DOHH2 (cell line): ENCODE measurements around the gene SMAP1.

Experiments
- H3F3A ChIP-seq: fragments of 200-600 bp; sonication (generic), shearing (Covaris generic); 2 replicates; pipeline ENCODE4 v1.6.0; 2016; ENCODE audit warnings: antibody characterized with exemption, mild to moderate bottlenecking; ENCODE audit not compliant: control insufficient read depth, insufficient read depth
- H3K27ac ChIP-seq: fragments of 200-600 bp; sonication (generic); 2 replicates; pipeline ENCODE4 v1.5.1; 2014; ENCODE audit warnings: low read depth, mild to moderate bottlenecking, low read length, moderate library complexity
- H3K27me3 ChIP-seq: fragments of 200-600 bp; sonication (generic); 2 replicates; pipeline ENCODE4 v1.6.1; 2014; ENCODE audit warnings: mild to moderate bottlenecking, low read length, mixed read lengths; ENCODE audit not compliant: control insufficient read depth
- H3K36me3 ChIP-seq: fragments of 200-600 bp; sonication (generic); 2 replicates; pipeline ENCODE4 v1.6.1; 2014; ENCODE audit warnings: mild to moderate bottlenecking, low read length, moderate library complexity, mixed read lengths; ENCODE audit not compliant: control insufficient read depth
- H3K4me1 ChIP-seq: fragments of 200-600 bp; sonication (generic); 2 replicates; pipeline ENCODE4 v1.6.1; 2014; ENCODE audit warnings: mild to moderate bottlenecking, low read length, mixed read lengths; ENCODE audit not compliant: control insufficient read depth
- H3K4me2 ChIP-seq: fragments of 200-600 bp; sonication (generic); 2 replicates; pipeline ENCODE4 v1.6.0; 2014; ENCODE audit warnings: mild to moderate bottlenecking, low read length, moderate library complexity
- H3K4me3 ChIP-seq: fragments of 200-600 bp; sonication (generic); 2 replicates; pipeline ENCODE4 v1.5.1; 2014; ENCODE audit warnings: mild to moderate bottlenecking, low read length, mixed read lengths
- H3K79me2 ChIP-seq: fragments of 200-600 bp; sonication (generic); 2 replicates; pipeline ENCODE4 v1.6.1; 2014; ENCODE audit warnings: mild to moderate bottlenecking, low read length, mixed read lengths; ENCODE audit not compliant: control insufficient read depth
- H3K9me2 ChIP-seq: fragments of 200-600 bp; sonication (generic); replicated peaks from 2 replicates; pipeline ENCODE4 v1.6.1; 2014; ENCODE audit warnings: mild to moderate bottlenecking, low read length, mixed read lengths; ENCODE audit not compliant: control insufficient read depth
- H3K9me3 ChIP-seq: fragments of 200-600 bp; sonication (generic); 2 replicates; pipeline ENCODE4 v1.6.1; 2014; ENCODE audit warnings: antibody characterized with exemption, low read length, mixed read lengths; ENCODE audit not compliant: control insufficient read depth, insufficient read depth
- H4K20me1 ChIP-seq: fragments of 200-600 bp; sonication (generic); 2 replicates; pipeline ENCODE4 v1.6.0; 2014; ENCODE audit warnings: low read depth, mild to moderate bottlenecking, antibody characterized with exemption, low read length, moderate library complexity; ENCODE audit not compliant: control insufficient read depth, insufficient read depth
- EZH2phosphoT487 ChIP-seq: fragments of 200-600 bp; sonication (generic); IDR thresholded peaks from 2 replicates; pipeline ENCODE4 v1.6.1; 2017; ENCODE audit warnings: borderline replicate concordance, mild to moderate bottlenecking, antibody characterized with exemption, low read length, moderate library complexity, mixed read lengths
- TF ChIP-seq, protein P1 (sequence below): fragments of 200-600 bp; sonication (generic); IDR thresholded peaks from one replicate; pipeline ENCODE4 v1.5.1; 2014; ENCODE audit warnings: antibody characterized with exemption, mild to moderate bottlenecking, low read depth, low read length; ENCODE audit not compliant: poor library complexity, severe bottlenecking

SMAP1 gene

GRCh38 chr6:70686548-70687133, 19.0 kb downstream of the SMAP1 start:
- Histone ChIP-seq H3K27ac (no peak overlapping the region), H3K79me2 (peaks cover 74% of the 10 kb centered on the region), H3K4me2 (no peak overlapping the region), H3K4me1 (no peaks in the 10 kb centered on the region), H3K9me2 (no peaks in the 10 kb centered on the region), H3F3A (no peaks in the 10 kb centered on the region), H4K20me1 (peaks cover 4% of the 10 kb centered on the region; the same call in 1 of the 2 replicates), H3K36me3 (no peaks in the 10 kb centered on the region), H3K27me3 (no peaks in the 10 kb centered on the region), H3K4me3 (no peak overlapping the region), H3K9me3 (no peaks in the 10 kb centered on the region)
- no peak for TF ChIP-seq EZH2phosphoT487
- TF ChIP-seq, protein P1, sequence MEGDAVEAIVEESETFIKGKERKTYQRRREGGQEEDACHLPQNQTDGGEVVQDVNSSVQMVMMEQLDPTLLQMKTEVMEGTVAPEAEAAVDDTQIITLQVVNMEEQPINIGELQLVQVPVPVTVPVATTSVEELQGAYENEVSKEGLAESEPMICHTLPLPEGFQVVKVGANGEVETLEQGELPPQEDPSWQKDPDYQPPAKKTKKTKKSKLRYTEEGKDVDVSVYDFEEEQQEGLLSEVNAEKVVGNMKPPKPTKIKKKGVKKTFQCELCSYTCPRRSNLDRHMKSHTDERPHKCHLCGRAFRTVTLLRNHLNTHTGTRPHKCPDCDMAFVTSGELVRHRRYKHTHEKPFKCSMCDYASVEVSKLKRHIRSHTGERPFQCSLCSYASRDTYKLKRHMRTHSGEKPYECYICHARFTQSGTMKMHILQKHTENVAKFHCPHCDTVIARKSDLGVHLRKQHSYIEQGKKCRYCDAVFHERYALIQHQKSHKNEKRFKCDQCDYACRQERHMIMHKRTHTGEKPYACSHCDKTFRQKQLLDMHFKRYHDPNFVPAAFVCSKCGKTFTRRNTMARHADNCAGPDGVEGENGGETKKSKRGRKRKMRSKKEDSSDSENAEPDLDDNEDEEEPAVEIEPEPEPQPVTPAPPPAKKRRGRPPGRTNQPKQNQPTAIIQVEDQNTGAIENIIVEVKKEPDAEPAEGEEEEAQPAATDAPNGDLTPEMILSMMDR = peak; percentile 81

- TF ChIP-seq EZH2phosphoT487 = no peak
- TF ChIP-seq, protein P1 = no peak
- Histone ChIP-seq H3K36me3 (no peaks in the 10 kb centered on the region), H4K20me1 (no peaks in the 10 kb centered on the region), H3K27ac (no peak overlapping the region), H3K4me3 (no peak overlapping the region), H3K4me2 (no peak overlapping the region), H3K4me1 (peaks cover 19% of the 10 kb centered on the region), H3K9me3 (no peaks in the 10 kb centered on the region), H3F3A (no peaks in the 10 kb centered on the region), H3K9me2 (no peaks in the 10 kb centered on the region), H3K27me3 (no peaks in the 10 kb centered on the region), H3K79me2 (peaks cover 86% of the 10 kb centered on the region)
These were observed 26.2 kb downstream of the SMAP1 start for GRCh38 chr6:70693887-70694286.

DNA sequence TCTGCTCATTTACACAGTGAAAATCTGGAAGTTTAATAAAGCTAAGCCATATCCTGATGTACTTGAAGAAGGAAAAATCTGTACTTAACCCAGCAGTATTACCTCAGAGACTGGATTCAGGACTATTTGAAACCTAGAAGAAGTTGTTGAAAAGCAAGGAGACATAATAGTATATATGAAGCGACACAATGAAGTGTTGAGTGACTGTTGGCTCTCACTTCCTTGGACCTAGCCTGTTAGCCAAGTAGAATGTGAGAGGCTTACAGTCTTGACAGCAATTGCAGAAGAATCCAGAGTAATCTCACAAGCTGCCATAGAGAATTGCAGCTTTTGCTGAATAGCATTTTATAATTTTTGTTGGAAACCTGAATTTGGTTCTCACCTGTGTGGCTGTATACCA, 26.7 kb downstream of the SMAP1 start:
- H4K20me1 ChIP-seq = no peaks in the 10 kb centered on the region
- H3K9me2 ChIP-seq = no peaks in the 10 kb centered on the region
- no peak overlapping the region for H3K4me2 ChIP-seq
- H3K9me3 ChIP-seq = no peaks in the 10 kb centered on the region
- H3K4me3 ChIP-seq = no peak overlapping the region
- H3K36me3 ChIP-seq = no peaks in the 10 kb centered on the region
- H3F3A ChIP-seq = no peaks in the 10 kb centered on the region
- TF ChIP-seq EZH2phosphoT487 = no peak
- TF ChIP-seq, protein P1 = no peak
- H3K27me3 ChIP-seq = no peaks in the 10 kb centered on the region
- peaks cover 19% of the 10 kb centered on the region for H3K4me1 ChIP-seq
- H3K27ac ChIP-seq = no peak overlapping the region
- peaks cover 86% of the 10 kb centered on the region for H3K79me2 ChIP-seq
